ENCODE data around the gene CAP2.

- TF ChIP-seq ZNF274 (IDR thresholded peaks at IDR 0.05; ENCODE audit: low read depth, low read length), result no peak
- no peak for TF ChIP-seq YY1 (IDR thresholded peaks at IDR 0.05; ENCODE audit: insufficient read depth, insufficient read length)
Measured at GRCh38 chr6:17413313-17413750, 19.9 kb downstream of the CAP2 start.
